HCT116 (cell line): Measurements from ENCODE around the gene TTYH3. TPM values are rescaled to one million over a fixed set of nuclear protein-coding genes. Genes with fewer than 3 reads are reported as not detected.

Experiments used
- ATAC-seq: fragments of 200-7000 bp; cut with Tn5 transposase; 2 replicates; pipeline ENCODE4 v1.9.1; 2020; ENCODE audit warnings: mild to moderate bottlenecking, moderate library complexity
- BruUV-seq: library from RNA; stranded (reverse); fragments of 400-500 nt; replicated peaks from 2 replicates; lab custom pipeline; 2021; lab: Mats Ljungman, UMichigan
- CTCF ChIA-PET: fragments of 300-600 bp; sonication (Branson Sonifier 250); formaldehyde crosslinking; loops from one replicate; lab custom pipeline; 2021; ENCODE audit warnings: antibody characterized with exemption; lab: Charles Lee
- POLR2A ChIA-PET: fragments of 300-600, 350-600 bp; sonication (Branson Sonifier 250); formaldehyde crosslinking; loops from one replicate; lab custom pipeline; 2021; ENCODE audit warnings: antibody characterized with exemption; lab: Charles Lee
- RAD21 ChIA-PET, 2 experiments: fragments of 300-600 bp; sonication (Branson Sonifier 250); formaldehyde crosslinking; loops; one replicate each; lab custom pipeline; 2023; ENCODE audit warnings: low total read pairs in 2 of 2; ENCODE audit not compliant: uncharacterized antibody in 2 of 2, unreplicated experiment in 2 of 2, low non-redundant PET in 1 of 2; lab: Charles Lee
- DNase-seq: peaks from one replicate; pipeline ENCODE4 v3.0.0-alpha.2; 2010; ENCODE audit warnings: low read depth, low spot score
- H2AFZ ChIP-seq: fragments of 200-600 bp; shearing (Covaris generic), sonication (generic); 2 replicates; pipeline ENCODE4 v1.6.1; 2017; ENCODE audit warnings: low read depth, mixed run types, mixed read lengths, antibody characterized with exemption, low read length; ENCODE audit not compliant: poor library complexity, severe bottlenecking
- H3K27ac ChIP-seq: 2 replicates; pipeline ENCODE4 v1.5.1; 2012; ENCODE audit warnings: low read depth, low read length
- H3K27me3 ChIP-seq: fragments of 200-600 bp; sonication (generic); 2 replicates; pipeline ENCODE4 v1.6.1; 2016; ENCODE audit warnings: mixed run types, low read length, mixed read lengths; ENCODE audit not compliant: insufficient read depth
- H3K36me3 ChIP-seq, 2 experiments: fragments of 200-500 bp in 1 of 2; fragments of 200-600 bp in 1 of 2; sonication (Bioruptor generic) in 1 of 2; sonication (generic) in 1 of 2; 2 replicates each; pipeline versions ENCODE4 v1.5.1 to v1.6.1; 2014 to 2016; ENCODE audit warnings: low read length in 2 of 2, inconsistent platforms in 1 of 2, mixed read lengths in 1 of 2, mixed run types in 1 of 2; ENCODE audit not compliant: insufficient read depth in 2 of 2, control insufficient read depth in 1 of 2
- H3K4me1 ChIP-seq, 2 experiments: fragments of 200-600 bp in 1 of 2; sonication (generic) in 1 of 2; 2 replicates each; pipeline versions ENCODE4 v1.5.1 to v1.6.1; 2012 to 2017; ENCODE audit warnings: low read length in 2 of 2, inconsistent platforms in 1 of 2, mild to moderate bottlenecking in 1 of 2, mixed read lengths in 1 of 2, mixed run types in 1 of 2, moderate library complexity in 1 of 2; ENCODE audit not compliant: insufficient read depth in 2 of 2, control insufficient read depth in 1 of 2
- H3K4me2 ChIP-seq: fragments of 200-600 bp; sonication (generic); 2 replicates; pipeline ENCODE4 v1.6.1; 2017; ENCODE audit warnings: mixed run types, low read length, mixed read lengths
- H3K4me3 ChIP-seq, 2 experiments: fragments of 200-600 bp in 1 of 2; sonication (generic) in 1 of 2; replicated peaks in 1 of 2; 2 replicates each; pipeline ENCODE4 v1.5.1; 2011 to 2016; ENCODE audit warnings: low read length in 2 of 2, control low read depth in 1 of 2, low read depth in 1 of 2, mild to moderate bottlenecking in 1 of 2, mixed read lengths in 1 of 2, mixed run types in 1 of 2
- H3K79me2 ChIP-seq: fragments of 200-600 bp; sonication (generic); 2 replicates; pipeline ENCODE4 v1.6.1; 2017; ENCODE audit warnings: mild to moderate bottlenecking, mixed run types, low read length, moderate library complexity, mixed read lengths; ENCODE audit not compliant: insufficient read depth
- H3K9ac ChIP-seq: fragments of 200-600 bp; sonication (generic); 2 replicates; pipeline ENCODE4 v1.6.1; 2016; ENCODE audit warnings: low read length, mixed read lengths
- H3K9me2 ChIP-seq: fragments of 200-600 bp; sonication (generic), shearing (Covaris generic); 2 replicates; pipeline ENCODE4 v1.6.1; 2017; ENCODE audit warnings: mixed run types, mild to moderate bottlenecking, moderate library complexity; ENCODE audit not compliant: insufficient read depth
- H3K9me3 ChIP-seq, 2 experiments: fragments of 200-500 bp in 1 of 2; fragments of 200-600 bp in 1 of 2; sonication (Bioruptor generic) in 1 of 2; sonication (generic) in 1 of 2; 2 replicates each; pipeline ENCODE4 v1.6.1; 2014 to 2017; ENCODE audit warnings: low read length in 2 of 2, mixed read lengths in 2 of 2, inconsistent platforms in 1 of 2, low read depth in 1 of 2, mild to moderate bottlenecking in 1 of 2, mixed run types in 1 of 2, moderate library complexity in 1 of 2; ENCODE audit not compliant: control insufficient read depth in 1 of 2, insufficient read depth in 1 of 2
- H4K20me1 ChIP-seq: fragments of 200-600 bp; sonication (generic), shearing (Covaris generic); 2 replicates; pipeline ENCODE4 v1.6.1; 2017; ENCODE audit warnings: mixed run types, mild to moderate bottlenecking, moderate library complexity; ENCODE audit not compliant: insufficient read depth
- ELF1 ChIP-seq: IDR thresholded peaks from 2 replicates; pipeline ENCODE4 v1.6.1; 2012; ENCODE audit warnings: low read depth, borderline replicate concordance
- MAX ChIP-seq: IDR thresholded peaks from 2 replicates; pipeline ENCODE4 v1.6.1; 2012
- REST ChIP-seq: IDR thresholded peaks from 2 replicates; pipeline ENCODE4 v1.6.1; 2012; ENCODE audit warnings: low read depth
- SIN3A ChIP-seq: IDR thresholded peaks from 2 replicates; pipeline ENCODE4 v1.6.1; 2012; ENCODE audit warnings: low read depth
- TCF7L2 ChIP-seq: IDR thresholded peaks from 2 replicates; pipeline ENCODE4 v1.7.0; 2011; ENCODE audit warnings: borderline replicate concordance, inconsistent platforms; ENCODE audit not compliant: insufficient read depth, insufficient read length; ENCODE audit errors: extremely low read depth
- YY1 ChIP-seq: IDR thresholded peaks from 2 replicates; pipeline ENCODE4 v1.6.1; 2011; ENCODE audit warnings: low read length, low read depth, moderate library complexity, mild to moderate bottlenecking; ENCODE audit not compliant: insufficient replicate concordance; ENCODE audit errors: extremely low read depth
- ZBTB33 ChIP-seq: IDR thresholded peaks from 2 replicates; pipeline ENCODE4 v1.6.1; 2011; ENCODE audit warnings: mild to moderate bottlenecking, low read length, moderate library complexity; ENCODE audit not compliant: insufficient replicate concordance; ENCODE audit errors: extremely low read depth
- ZFX ChIP-seq: fragments of 450-650 bp; IDR thresholded peaks from 2 replicates; pipeline ENCODE4 v1.6.1; 2017
- intact Hi-C: fragments of 100-400 bp; cut with micrococcal nuclease; formaldehyde crosslinking; loops from 2 replicates; pipeline ENCODE4 v1.10.0; 2022
- total RNA-seq: library from RNA; stranded (reverse); gene quantifications from one replicate; pipeline ENCODE4 v1.2.1, GENCODE V29; 2021; ENCODE audit not compliant: unreplicated experiment

TTYH3 gene
- total RNA-seq, 1 experiment from 2014 or later: 40.3 TPM

DNA sequence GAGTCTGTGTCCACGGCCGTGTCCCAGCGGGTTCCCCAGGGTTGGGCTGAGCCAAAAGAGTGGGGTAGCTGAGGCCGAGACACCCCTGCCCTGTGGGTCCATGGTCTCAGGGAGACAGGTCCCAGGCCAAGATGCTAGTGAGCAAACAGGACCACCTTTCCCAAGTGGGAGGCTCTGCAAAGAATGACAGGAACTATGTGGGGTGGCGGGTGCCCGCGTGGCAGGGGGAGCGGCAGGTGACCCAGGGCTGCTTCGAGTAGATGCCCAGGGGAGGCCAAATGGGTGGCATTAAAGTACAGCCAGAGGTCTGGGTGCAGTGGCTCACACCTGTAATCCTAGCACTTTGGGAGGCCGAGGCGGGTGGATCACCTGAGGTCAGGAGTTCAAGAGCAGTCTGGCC is 18.2 kb downstream of the TTYH3 start:
- ChIA-PET CTCF (no interaction called here), POLR2A (no interaction called here)
- no peak for TF ChIP-seq ELF1
- no peak for TF ChIP-seq REST
- TF ChIP-seq MAX: no peak

DNA sequence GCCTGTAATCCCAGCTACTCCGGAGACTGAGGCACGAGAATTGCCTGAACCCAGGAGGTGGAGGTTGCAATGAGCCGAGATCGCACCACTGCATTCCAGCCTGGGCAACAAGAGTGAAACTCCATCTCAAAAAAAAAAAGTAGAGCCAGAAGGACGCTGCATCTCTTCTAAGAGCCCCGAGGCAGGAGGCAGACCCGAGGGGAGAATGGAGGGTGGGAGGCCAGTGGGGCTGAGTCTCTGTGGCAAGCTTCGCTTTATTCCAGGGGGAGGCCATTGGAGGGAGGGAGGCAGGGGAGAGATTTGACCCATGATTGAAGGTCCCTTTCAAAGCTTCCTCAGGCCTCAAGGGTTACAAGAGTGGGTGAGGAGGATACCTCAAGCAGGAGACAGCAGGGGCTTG is 18.7 kb downstream of the TTYH3 start:
- TF ChIP-seq MAX: no peak
- TF ChIP-seq YY1: no peak
- no peak for TF ChIP-seq ZBTB33
- no peak for TF ChIP-seq SIN3A
- TF ChIP-seq TCF7L2: no peak
- no peak for TF ChIP-seq ZFX
- POLR2A ChIA-PET: no interaction called here
- no peaks in the 10 kb centered on the region for H3K9me3 ChIP-seq
- intact Hi-C loops: no loop called here
- H3K4me1 ChIP-seq: peaks cover 6 to 14% of the 10 kb centered on the region in 2 experiments
- CTCF ChIA-PET: interaction anchor here (0.6 kb wide), 1 partner anchor 94 kb away, joined by 3 read pairs; no protein-coding TSS in a partner anchor
- H3K36me3 ChIP-seq: no peaks in the 10 kb centered on the region; a peak in 1 of 4 replicates
- H4K20me1 ChIP-seq: no peaks in the 10 kb centered on the region
- H3K4me2 ChIP-seq: no peak overlapping the region
- DNase-seq: no peak
- ATAC-seq: no peak
- no peaks in the 10 kb centered on the region for H3K27me3 ChIP-seq
- H3K4me3 ChIP-seq: no peak overlapping the region
- no peaks in the 10 kb centered on the region for H3K9me2 ChIP-seq
- no TSS peak for BruUV-seq
- H3K9ac ChIP-seq: no peak overlapping the region
- no peaks in the 10 kb centered on the region for H3K79me2 ChIP-seq
- no peak overlapping the region for H2AFZ ChIP-seq
- H3K27ac ChIP-seq: no peak overlapping the region
- RAD21 ChIA-PET: no interaction called here

More for the DNA sequence above, 18.2 kb downstream of the TTYH3 start:
- Histone ChIP-seq H3K4me3 (no peak overlapping the region), H3K36me3 (no peaks in the 10 kb centered on the region; a peak in 1 of 4 replicates), H3K27ac (no peak overlapping the region), H3K9me3 (no peaks in the 10 kb centered on the region), H3K4me2 (no peak overlapping the region), H2AFZ (no peak overlapping the region), H3K27me3 (no peaks in the 10 kb centered on the region), H4K20me1 (no peaks in the 10 kb centered on the region), H3K9me2 (no peaks in the 10 kb centered on the region), H3K4me1 (peaks cover 6 to 18% of the 10 kb centered on the region in 2 experiments), H3K79me2 (no peaks in the 10 kb centered on the region), H3K9ac (no peak overlapping the region)
- RAD21 ChIA-PET: no interaction called here
- BruUV-seq: no TSS peak
- DNase-seq (no peak), ATAC-seq (no peak)
- intact Hi-C loops: no loop called here
